SK-N-SH treated with all-trans-retinoic acid at 6 μM for 48 hours (cell line): ENCODE measurements around the gene SEC31B.

Experiments
- ARNTL ChIP-seq: fragments of 450-650 bp; formaldehyde crosslinking; IDR thresholded peaks from 2 replicates; pipeline ENCODE4 v1.5.0; 2020; ENCODE audit warnings: low read depth, mild to moderate bottlenecking, moderate library complexity, borderline replicate concordance
- BACH2 ChIP-seq: fragments of 250-450 bp; sonication (Bioruptor Pico); IDR thresholded peaks from 2 replicates; pipeline ENCODE4 v1.9.0; 2021; ENCODE audit warnings: mild to moderate bottlenecking, borderline replicate concordance
- CSRNP3 ChIP-seq: fragments of 250-450 bp; sonication (Bioruptor Pico); IDR thresholded peaks from 2 replicates; pipeline ENCODE4 v1.5.1; 2021; ENCODE audit warnings: mild to moderate bottlenecking, moderate library complexity
- ISL1 ChIP-seq: fragments of 250-450 bp; sonication (Bioruptor Pico); IDR thresholded peaks from 2 replicates; pipeline ENCODE4 v2.1.2; 2022; ENCODE audit warnings: mild to moderate bottlenecking, moderate library complexity
- PATZ1 ChIP-seq: fragments of 250-450 bp; sonication (Bioruptor Pico); IDR thresholded peaks from 2 replicates; pipeline ENCODE4 v1.8.0; 2020; ENCODE audit warnings: mild to moderate bottlenecking, moderate library complexity, borderline replicate concordance
- POU6F1 ChIP-seq: fragments of 250-450 bp; sonication (Bioruptor Pico); IDR thresholded peaks from 2 replicates; pipeline ENCODE4 v1.8.0; 2021; ENCODE audit warnings: low read depth, mild to moderate bottlenecking, moderate library complexity, borderline replicate concordance
- RARB ChIP-seq: fragments of 250-450 bp; sonication (Bioruptor Pico); IDR thresholded peaks from 2 replicates; pipeline ENCODE4 v1.8.0; 2021; ENCODE audit warnings: mild to moderate bottlenecking, moderate library complexity
- TSHZ2 ChIP-seq: fragments of 250-450 bp; sonication (Bioruptor Pico); IDR thresholded peaks from 2 replicates; pipeline ENCODE4 v1.5.0; 2020; ENCODE audit warnings: mild to moderate bottlenecking, moderate library complexity
- ZC3H10 ChIP-seq: fragments of 250-450 bp; sonication (Bioruptor Pico); IDR thresholded peaks from 2 replicates; pipeline ENCODE4 v1.5.1; 2021; ENCODE audit warnings: mild to moderate bottlenecking, moderate library complexity
- ZFP3 ChIP-seq: fragments of 250-450 bp; sonication (Bioruptor Pico); IDR thresholded peaks from 2 replicates; pipeline ENCODE4 v1.5.0; 2020; ENCODE audit warnings: mild to moderate bottlenecking, moderate library complexity
- ZFP30 ChIP-seq: fragments of 450-650 bp; formaldehyde crosslinking; IDR thresholded peaks from 2 replicates; pipeline ENCODE4 v1.5.0; 2022; ENCODE audit warnings: mild to moderate bottlenecking, moderate library complexity
- ZNF70 ChIP-seq: fragments of 450-650 bp; formaldehyde crosslinking; IDR thresholded peaks from 2 replicates; pipeline ENCODE4 v1.5.0; 2020; ENCODE audit warnings: mild to moderate bottlenecking, moderate library complexity
- ZNF8 ChIP-seq: fragments of 450-650 bp; formaldehyde crosslinking; IDR thresholded peaks from 2 replicates; pipeline ENCODE4 v1.5.0; 2020; ENCODE audit warnings: mild to moderate bottlenecking, moderate library complexity
- TF ChIP-seq, protein P1 (sequence below): fragments of 250-450 bp; sonication (Bioruptor Pico); IDR thresholded peaks from 2 replicates; pipeline ENCODE4 v1.5.1; 2020; ENCODE audit warnings: low read depth, mild to moderate bottlenecking, moderate library complexity

GRCh38 chr10:100481462-100482081 lies 38.1 kb downstream of the SEC31B start:
- TF ChIP-seq TSHZ2 (CRISPR knock-in tag) (no peak), PATZ1 (CRISPR knock-in tag) (no peak), ZFP3 (CRISPR knock-in tag) (peak; percentile 89), CSRNP3 (CRISPR knock-in tag) (no peak), ZNF70 (no peak), RARB (CRISPR knock-in tag) (no peak), ZC3H10 (CRISPR knock-in tag) (no peak), ZFP30 (CRISPR knock-in tag) (no peak), ARNTL (CRISPR knock-in tag) (no peak), BACH2 (CRISPR knock-in tag) (no peak), POU6F1 (no peak), ZNF8 (no peak), ISL1 (no peak)
- TF ChIP-seq, protein P1, sequence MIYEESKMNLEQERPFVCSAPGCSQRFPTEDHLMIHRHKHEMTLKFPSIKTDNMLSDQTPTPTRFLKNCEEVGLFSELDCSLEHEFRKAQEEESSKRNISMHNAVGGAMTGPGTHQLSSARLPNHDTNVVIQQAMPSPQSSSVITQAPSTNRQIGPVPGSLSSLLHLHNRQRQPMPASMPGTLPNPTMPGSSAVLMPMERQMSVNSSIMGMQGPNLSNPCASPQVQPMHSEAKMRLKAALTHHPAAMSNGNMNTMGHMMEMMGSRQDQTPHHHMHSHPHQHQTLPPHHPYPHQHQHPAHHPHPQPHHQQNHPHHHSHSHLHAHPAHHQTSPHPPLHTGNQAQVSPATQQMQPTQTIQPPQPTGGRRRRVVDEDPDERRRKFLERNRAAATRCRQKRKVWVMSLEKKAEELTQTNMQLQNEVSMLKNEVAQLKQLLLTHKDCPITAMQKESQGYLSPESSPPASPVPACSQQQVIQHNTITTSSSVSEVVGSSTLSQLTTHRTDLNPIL (CRISPR knock-in tag), result no peak
